Gastrocnemius medialis (tissue), 4 donors: Measurements from ENCODE around the gene PBX3. TPM values are rescaled to one million over a fixed set of nuclear protein-coding genes. Genes with fewer than 3 reads are reported as not detected.

ENCODE experiments used
- ATAC-seq, 2 donors: fragments of 150-250 bp; one replicate each; pipeline ENCODE4 v1.9.1; 2016
- DNase-seq, 2 donors: peaks; one replicate each; pipeline ENCODE4 v3.0.0-alpha.2; 2019
- H3K27ac ChIP-seq, 4 donors: fragments of 200-600 bp; sonication (generic); 1 replicate in 1 of 4; 2 replicates in 3 of 4; pipeline ENCODE4 v1.5.1; 2016 to 2018; ENCODE audit warnings: mild to moderate bottlenecking in 2 of 4, moderate library complexity in 1 of 4
- H3K27me3 ChIP-seq, 3 donors: fragments of 200-600 bp; sonication (generic) in 2 of 3; 1 replicate in 1 of 3; 2 replicates in 2 of 3; pipeline versions ENCODE4 v1.5.1 to v1.6.0; 2016 to 2019; ENCODE audit warnings: mild to moderate bottlenecking in 1 of 3, moderate library complexity in 1 of 3
- H3K36me3 ChIP-seq, 2 donors: fragments of 200-600 bp; sonication (generic) in 1 of 2; one replicate each; pipeline ENCODE4 v1.5.1; 2017 to 2018
- H3K4me1 ChIP-seq, 2 donors: fragments of 200-600 bp; sonication (generic) in 1 of 2; one replicate each; pipeline ENCODE4 v1.5.1; 2016 to 2017; ENCODE audit warnings: mild to moderate bottlenecking in 2 of 2
- H3K4me3 ChIP-seq, 4 donors: fragments of 200-600 bp; sonication (generic) in 3 of 4; 1 replicate in 1 of 4; 2 replicates in 3 of 4; pipeline ENCODE4 v1.5.1; 2016 to 2019; ENCODE audit warnings: mild to moderate bottlenecking in 2 of 4
- H3K9me3 ChIP-seq, 3 donors: fragments of 200-600 bp; sonication (generic) in 2 of 3; 1 replicate in 1 of 3; 2 replicates in 2 of 3; pipeline ENCODE4 v1.5.1; 2016 to 2019
- POLR2A ChIP-seq, 2 donors: fragments of 450-650 bp; IDR thresholded peaks; one replicate each; pipeline ENCODE4 v1.6.1; 2017; ENCODE audit warnings: antibody characterized with exemption in 2 of 2, mild to moderate bottlenecking in 2 of 2, moderate library complexity in 2 of 2
- in situ Hi-C, 4 donors: fragments of 200-750 bp; cut with MboI; loops; one replicate each; pipeline versions ENCODE4 v1.15.0 to v1.8.0; 2017; ENCODE audit warnings: low sequenced_read_pairs in 4 of 4
- intact Hi-C: fragments of 100-400 bp; cut with DNase I; formaldehyde crosslinking; loops from one replicate; pipeline ENCODE4 v1.15.1; 2023; ENCODE audit warnings: low total_unique reads
- total RNA-seq, 4 donors: library from RNA; depleted of rRNA; stranded (reverse); fragments of >200 nt; gene quantifications; one replicate each; pipeline versions ENCODE4 v1.1.0 to v1.2.3, GENCODE V29; 2016
- TF ChIP-seq, protein P1 (sequence below), 5 experiments: fragments of 450-650 bp in 3 of 5; fragments of 200-600 bp in 2 of 5; sonication (generic) in 2 of 5; IDR thresholded peaks in 4 of 5; conservative IDR thresholded peaks in 1 of 5; 1 replicate in 4 of 5; 2 replicates in 1 of 5; pipeline ENCODE4 v1.5.1; 2016 to 2019; ENCODE audit warnings: antibody characterized with exemption in 5 of 5, mild to moderate bottlenecking in 3 of 5, moderate library complexity in 3 of 5

Gene PBX3
- total RNA-seq, 4 donors from 2014 or later = 6.6 to 31.0 (median 9.6) TPM

GRCh38 chr9:125965477-125965876, 218.3 kb downstream of the PBX3 start:
- H3K4me1 ChIP-seq = no peaks in the 10 kb centered on the region
- in situ Hi-C loops = no loop called here

DNA sequence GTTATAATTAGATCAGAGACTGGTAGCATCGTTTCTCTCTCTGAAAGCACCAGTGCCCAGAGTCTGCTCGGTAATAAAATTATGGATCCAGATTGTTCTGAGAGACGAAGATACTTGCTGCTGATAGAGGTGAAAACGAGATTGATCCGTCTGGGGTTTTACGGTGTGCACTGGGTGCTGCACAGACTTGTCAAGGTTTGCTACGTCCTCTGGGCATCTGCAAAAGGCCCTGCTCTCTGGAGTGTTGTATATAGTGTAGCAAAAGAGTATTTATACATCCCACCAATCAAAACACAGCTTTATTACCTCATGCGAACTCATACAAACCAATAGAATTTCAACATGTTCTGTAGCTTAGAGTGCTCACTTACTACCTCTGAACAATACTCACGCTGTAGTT, 219.3 kb downstream of the PBX3 start:
- H3K27me3 ChIP-seq = no peaks in the 10 kb centered on the region
- no peak for ATAC-seq
- intact Hi-C loops = no loop called here
- TF ChIP-seq, protein P1, sequence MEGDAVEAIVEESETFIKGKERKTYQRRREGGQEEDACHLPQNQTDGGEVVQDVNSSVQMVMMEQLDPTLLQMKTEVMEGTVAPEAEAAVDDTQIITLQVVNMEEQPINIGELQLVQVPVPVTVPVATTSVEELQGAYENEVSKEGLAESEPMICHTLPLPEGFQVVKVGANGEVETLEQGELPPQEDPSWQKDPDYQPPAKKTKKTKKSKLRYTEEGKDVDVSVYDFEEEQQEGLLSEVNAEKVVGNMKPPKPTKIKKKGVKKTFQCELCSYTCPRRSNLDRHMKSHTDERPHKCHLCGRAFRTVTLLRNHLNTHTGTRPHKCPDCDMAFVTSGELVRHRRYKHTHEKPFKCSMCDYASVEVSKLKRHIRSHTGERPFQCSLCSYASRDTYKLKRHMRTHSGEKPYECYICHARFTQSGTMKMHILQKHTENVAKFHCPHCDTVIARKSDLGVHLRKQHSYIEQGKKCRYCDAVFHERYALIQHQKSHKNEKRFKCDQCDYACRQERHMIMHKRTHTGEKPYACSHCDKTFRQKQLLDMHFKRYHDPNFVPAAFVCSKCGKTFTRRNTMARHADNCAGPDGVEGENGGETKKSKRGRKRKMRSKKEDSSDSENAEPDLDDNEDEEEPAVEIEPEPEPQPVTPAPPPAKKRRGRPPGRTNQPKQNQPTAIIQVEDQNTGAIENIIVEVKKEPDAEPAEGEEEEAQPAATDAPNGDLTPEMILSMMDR (IDR thresholded peaks at IDR 0.05 in 4 of 5, conservative IDR thresholded peaks at IDR 0.05 in 1 of 5) = no peak
- no peak for TF ChIP-seq POLR2A (IDR thresholded peaks at IDR 0.05)
- H3K36me3 ChIP-seq = no peaks in the 10 kb centered on the region
- H3K4me1 ChIP-seq = no peaks in the 10 kb centered on the region
- no peak overlapping the region for H3K4me3 ChIP-seq
- no peak overlapping the region for H3K27ac ChIP-seq
- in situ Hi-C loops = no loop called here
- DNase-seq = no peak
- no peaks in the 10 kb centered on the region for H3K9me3 ChIP-seq

More at GRCh38 chr9:125965477-125965876, 218.3 kb downstream of the PBX3 start:
- no peaks in the 10 kb centered on the region for H3K27me3 ChIP-seq
- TF ChIP-seq, protein P1 (IDR thresholded peaks at IDR 0.05 in 4 of 5, conservative IDR thresholded peaks at IDR 0.05 in 1 of 5) = no peak
- TF ChIP-seq POLR2A (IDR thresholded peaks at IDR 0.05) = no peak
- no peaks in the 10 kb centered on the region for H3K9me3 ChIP-seq
- intact Hi-C loops = no loop called here
- no peak overlapping the region for H3K4me3 ChIP-seq
- H3K27ac ChIP-seq = no peak overlapping the region
- H3K36me3 ChIP-seq = no peaks in the 10 kb centered on the region
- DNase-seq (no peak), ATAC-seq (no peak)

GRCh38 chr9:125966959-125967711, 220.0 kb downstream of the PBX3 start:
- Histone ChIP-seq H3K27me3 (no peaks in the 10 kb centered on the region), H3K36me3 (no peaks in the 10 kb centered on the region), H3K27ac (no peak overlapping the region), H3K4me3 (no peak overlapping the region), H3K9me3 (no peaks in the 10 kb centered on the region), H3K4me1 (no peaks in the 10 kb centered on the region)
- no peak for DNase-seq
- intact Hi-C loops (no loop called here), in situ Hi-C loops (no loop called here)
- TF ChIP-seq POLR2A (IDR thresholded peaks at IDR 0.05) = no peak
- TF ChIP-seq, protein P1 (IDR thresholded peaks at IDR 0.05 in 4 of 5, conservative IDR thresholded peaks at IDR 0.05 in 1 of 5) = no peak
- ATAC-seq = no peak

GRCh38 chr9:125968714-125969374, 221.7 kb downstream of the PBX3 start:
- intact Hi-C loops = no loop called here

More at GRCh38 chr9:125968714-125969374, 221.7 kb downstream of the PBX3 start:
- Histone ChIP-seq H3K36me3 (no peaks in the 10 kb centered on the region), H3K9me3 (no peaks in the 10 kb centered on the region), H3K27me3 (no peaks in the 10 kb centered on the region), H3K4me3 (no peak overlapping the region), H3K27ac (no peak overlapping the region), H3K4me1 (no peaks in the 10 kb centered on the region)
- no peak for DNase-seq
- ATAC-seq = no peak
- TF ChIP-seq, protein P1 (IDR thresholded peaks at IDR 0.05 in 4 of 5, conservative IDR thresholded peaks at IDR 0.05 in 1 of 5) = no peak
- no peak for TF ChIP-seq POLR2A (IDR thresholded peaks at IDR 0.05)
- in situ Hi-C loops = no loop called here
